ENCODE measurements around the gene NUAK1.

The NUAK1 gene

GRCh38 chr12:106051853-106052531 is 86.8 kb downstream of the NUAK1 start:
- DNase-seq = no peak

- DNase-seq = no peak
Measured at GRCh38 chr12:106049546-106049945, 89.2 kb downstream of the NUAK1 start.

GRCh38 chr12:106049105-106049504 is 89.6 kb downstream of the NUAK1 start:
- DNase-seq = no peak

- no peak for DNase-seq
Measured at GRCh38 chr12:106048676-106049075, 90.1 kb downstream of the NUAK1 start.

GRCh38 chr12:106048016-106048415 is 90.7 kb downstream of the NUAK1 start:
- DNase-seq = no peak

GRCh38 chr12:106046947-106047346 is 91.8 kb downstream of the NUAK1 start:
- no peak for DNase-seq

- no peak for DNase-seq
Measured at GRCh38 chr12:106046301-106046846, 92.4 kb downstream of the NUAK1 start.

DNA sequence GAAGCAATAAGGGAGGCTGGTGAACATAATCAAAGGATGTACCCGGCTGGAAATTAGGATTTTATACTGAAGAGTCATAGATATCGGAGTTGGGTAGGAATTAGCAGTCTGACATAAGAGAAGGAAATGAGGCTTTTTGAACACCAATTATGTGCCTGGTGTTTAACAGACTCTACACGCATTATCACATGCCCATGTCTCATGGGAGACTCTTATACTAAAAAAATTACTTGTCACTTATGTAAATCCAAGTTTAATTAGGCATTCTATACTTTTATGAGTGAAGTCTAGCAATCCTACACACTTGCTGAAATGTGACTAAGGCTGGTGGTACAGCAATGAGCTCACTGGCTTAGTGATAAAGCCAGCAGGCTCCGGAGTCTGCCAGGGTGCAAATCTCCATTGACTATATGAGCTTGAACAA is 93.5 kb downstream of the NUAK1 start:
- DNase-seq = no peak

GRCh38 chr12:106044773-106045172 is 94.0 kb downstream of the NUAK1 start:
- no peak for DNase-seq

DNA sequence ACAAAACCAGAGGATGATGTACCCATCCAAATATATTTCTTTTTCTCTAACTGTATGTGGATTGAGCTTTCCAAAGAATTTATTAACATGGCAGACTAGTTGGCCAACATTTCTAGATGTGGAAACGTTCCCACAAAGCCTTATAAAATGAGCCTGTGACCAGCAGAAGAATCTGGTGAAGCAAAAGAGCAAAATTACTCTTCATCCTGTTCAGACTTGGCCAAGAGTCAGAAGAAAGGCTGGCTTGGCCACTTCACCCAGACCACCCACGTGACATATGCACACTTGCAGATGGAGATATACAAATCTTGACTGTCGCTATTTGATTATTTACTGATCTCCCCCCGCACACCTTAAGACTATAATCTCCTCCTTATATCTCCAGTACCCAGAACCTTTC is 96.7 kb downstream of the NUAK1 start:
- DNase-seq = no peak

DNA sequence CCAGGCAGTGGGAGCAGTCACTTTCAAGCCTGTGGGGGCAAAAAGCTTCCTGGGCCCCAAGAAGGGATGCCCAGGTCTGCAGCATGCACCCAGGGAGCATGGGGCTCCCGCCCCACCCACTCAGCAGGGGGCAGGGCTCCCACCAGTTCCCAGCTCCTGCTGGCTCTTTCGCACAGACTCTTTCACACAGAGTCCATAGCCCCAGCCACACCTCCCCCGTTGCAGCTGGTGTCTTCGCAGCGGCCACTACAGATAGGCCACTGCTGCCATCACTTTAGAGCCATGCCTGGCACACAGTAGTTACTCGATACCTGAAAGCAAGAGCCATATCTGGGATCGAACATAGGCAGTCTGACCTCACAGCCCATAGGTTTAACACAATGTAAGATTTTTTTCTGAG is 98.2 kb downstream of the NUAK1 start:
- no peak for DNase-seq

DNA sequence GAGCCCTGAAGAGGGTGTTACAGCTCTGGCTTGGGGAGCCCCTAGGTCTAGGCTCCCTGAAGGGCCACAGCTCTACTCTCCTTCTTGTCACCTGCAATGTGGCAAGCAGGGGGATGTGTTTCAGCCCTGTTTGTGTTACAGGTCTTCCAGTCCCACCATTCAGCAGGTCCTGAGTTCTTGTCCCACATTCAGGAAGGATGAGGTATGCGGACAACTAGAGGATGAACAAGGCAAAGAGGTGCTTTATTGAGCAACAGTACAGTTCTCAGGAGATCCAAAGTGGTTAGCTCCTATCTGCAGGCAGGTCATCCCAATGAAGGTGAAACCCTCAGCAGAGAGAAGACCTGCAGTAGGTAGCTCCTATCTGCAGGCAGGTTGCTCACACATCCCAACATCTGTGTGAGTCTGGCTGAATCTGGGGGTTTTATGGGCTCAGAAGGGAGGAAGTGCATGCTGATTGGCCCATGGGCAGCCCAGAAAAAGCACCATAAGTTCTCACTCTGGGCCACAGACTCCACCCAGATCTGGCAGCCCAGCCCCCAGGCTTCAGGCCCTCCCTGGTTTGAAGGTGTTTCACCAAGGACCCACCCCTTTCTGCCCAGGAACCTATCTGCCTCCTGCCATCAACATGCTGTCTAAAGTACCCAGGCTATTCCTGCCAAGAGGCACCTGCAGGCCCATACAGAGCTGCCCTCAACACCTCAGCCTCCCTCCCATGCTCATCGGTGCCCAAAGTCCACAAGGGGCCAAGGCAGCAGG is 98.9 kb downstream of the NUAK1 start:
- no peak for DNase-seq

- DNase-seq = no peak
Measured at GRCh38 chr12:106039242-106039641, 99.5 kb downstream of the NUAK1 start.

DNA sequence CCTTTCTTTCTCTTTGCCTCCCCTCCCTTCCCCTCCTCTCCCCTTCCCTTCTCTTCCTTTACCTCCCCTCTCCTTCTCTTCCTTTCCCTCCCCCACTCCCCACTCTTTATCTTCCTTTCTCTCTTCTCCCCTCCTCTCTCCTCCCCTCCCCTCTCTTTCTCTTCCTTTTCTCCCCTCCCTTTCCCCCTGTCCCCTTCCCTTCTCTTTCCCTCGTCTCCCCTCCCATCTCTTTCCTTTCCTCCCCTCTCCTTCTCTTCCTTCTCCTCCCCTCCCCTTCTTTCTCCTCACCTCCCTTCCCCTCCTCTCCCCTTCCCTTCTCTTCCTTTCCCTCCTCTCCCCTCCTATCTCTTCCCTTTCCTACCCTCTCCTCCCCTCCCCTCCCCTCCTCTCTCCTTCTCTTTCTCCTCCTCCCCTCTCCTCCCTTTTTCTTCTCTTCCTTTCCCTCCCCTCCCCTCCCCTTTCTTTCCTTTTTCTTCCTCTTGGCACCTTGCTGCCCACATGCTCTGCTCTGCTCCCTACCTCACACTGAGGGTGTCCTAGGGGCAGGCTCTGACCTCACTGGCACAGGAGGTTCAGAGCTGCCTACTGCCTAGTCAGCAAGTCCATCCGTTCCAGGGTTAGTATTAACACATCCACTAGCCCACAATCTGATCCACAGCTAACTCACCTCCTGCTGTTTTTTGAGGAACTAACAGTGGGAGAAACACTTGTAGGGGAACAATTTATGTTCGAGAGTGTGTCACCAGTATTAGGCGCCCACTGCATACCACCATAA is 101.0 kb downstream of the NUAK1 start:
- DNase-seq = no peak

DNA sequence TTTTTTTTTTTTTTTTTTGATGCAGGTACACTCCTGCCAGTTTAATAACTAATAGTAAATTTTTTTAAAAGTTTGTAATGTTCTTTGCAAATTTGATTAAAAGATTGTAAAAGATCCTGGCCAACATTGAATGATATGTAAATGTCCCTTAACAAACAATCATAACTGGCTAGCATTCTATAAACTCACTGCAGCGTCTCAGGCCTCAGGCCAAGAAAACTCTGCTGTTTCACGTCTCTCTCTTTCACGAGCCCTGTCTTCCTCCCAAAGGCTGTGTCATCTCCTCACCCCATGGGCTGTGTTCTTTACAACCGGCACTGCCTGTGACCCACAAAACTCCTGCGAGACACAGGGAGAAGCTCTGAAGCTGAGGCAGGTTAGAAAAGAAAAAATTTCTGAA is 103.3 kb downstream of the NUAK1 start:
- DNase-seq = no peak

GRCh38 chr12:106034316-106034715 is 104.4 kb downstream of the NUAK1 start:
- DNase-seq = no peak

DNA sequence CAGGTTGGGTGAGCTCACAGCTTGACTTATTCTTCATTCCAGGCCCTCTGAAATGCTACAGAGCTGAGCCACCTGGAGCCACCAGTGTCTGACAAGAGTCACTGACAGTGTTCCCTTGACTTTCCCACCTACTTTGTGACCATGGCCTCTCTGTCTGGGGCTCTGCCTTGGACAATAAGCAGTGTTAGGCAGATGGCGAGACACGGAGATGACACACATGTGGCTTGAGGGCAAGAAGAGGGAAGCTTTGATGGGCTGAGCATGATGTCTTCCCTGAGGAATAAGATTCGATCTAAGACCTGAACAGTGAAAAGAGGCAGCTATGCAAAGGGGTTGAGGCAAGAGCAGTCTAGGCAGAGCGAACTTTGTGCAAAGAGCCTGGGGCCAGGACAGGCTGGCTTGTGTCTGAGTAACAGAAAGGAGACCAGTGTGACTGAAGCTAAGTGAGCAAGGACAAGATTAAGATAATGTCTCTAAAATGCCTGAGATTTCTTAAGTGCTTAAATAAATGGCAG is 105.5 kb downstream of the NUAK1 start:
- DNase-seq = no peak

DNA sequence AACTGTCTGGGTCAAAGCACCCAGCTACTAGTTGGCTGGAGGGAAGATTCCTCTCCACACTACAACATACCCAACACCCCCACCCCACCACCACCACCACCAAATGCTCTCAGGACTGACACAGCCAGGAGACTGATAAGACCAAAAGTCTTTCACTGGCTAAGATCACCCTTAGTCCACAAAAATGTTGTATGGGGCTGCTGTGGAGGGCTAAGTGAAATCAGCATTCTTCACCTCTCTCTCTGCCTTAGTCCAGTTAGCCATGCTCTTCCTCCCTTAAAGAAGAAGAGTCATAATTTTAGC is 106.2 kb downstream of the NUAK1 start:
- no peak for DNase-seq

- no peak for DNase-seq
Measured at GRCh38 chr12:106031761-106032622, 106.8 kb downstream of the NUAK1 start.

DNA sequence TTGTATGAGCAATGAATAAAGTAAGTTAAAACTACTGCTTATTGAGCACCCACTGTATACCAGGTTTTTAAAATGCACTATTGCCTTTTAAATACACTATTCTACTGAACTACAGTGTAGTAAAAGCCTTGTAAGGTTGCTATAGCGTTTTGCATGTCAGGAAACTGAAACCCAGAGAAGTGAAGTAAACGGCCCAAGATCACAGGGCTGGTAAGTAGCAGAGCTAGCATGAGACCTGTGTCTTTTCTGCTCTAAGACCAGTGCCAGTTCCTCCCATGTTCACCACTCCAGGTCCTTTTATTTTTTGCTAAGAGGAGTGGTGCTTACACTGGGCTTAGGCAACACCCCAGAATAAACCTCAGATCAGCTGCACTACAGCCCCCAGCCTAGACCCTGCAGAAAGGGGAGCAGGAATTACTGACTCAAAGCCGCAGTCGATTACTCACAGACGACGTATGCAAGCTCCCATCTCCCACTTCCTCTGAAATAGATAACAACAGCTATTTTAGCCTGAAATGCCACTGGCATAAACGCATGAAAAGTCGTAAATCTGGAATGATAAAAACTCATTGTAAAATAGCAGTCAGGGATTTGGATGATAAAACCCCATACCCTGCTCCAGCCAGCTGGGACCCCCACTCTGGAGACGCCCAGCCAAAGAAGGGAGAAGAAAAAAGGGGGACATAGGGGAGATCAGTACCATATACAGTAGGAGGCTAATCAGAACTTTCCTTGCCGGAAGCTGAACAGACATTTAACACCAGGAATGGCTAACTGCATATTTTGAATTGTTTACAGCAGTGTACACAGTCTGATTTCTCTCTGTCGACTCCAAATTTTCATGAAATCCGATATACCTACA is 108.3 kb downstream of the NUAK1 start:
- no peak for DNase-seq

GRCh38 chr12:106029532-106029931 is 109.2 kb downstream of the NUAK1 start:
- DNase-seq = no peak

- DNase-seq = no peak
Measured at GRCh38 chr12:106027911-106028310, 110.8 kb downstream of the NUAK1 start.
